Pulmonary artery endothelial cell (primary cell): Measurements from ENCODE around the gene RAVER2. TPM values are rescaled to one million over a fixed set of nuclear protein-coding genes. Genes with fewer than 3 reads are reported as not detected.
"Not testable (repeated sequence)": the region's sequence is repeated elsewhere in the genome, so short reads cannot be mapped to it uniquely, and the experiment has no call there.

ENCODE experiments used
- DNase-seq: peaks from one replicate; pipeline ENCODE4 v3.0.0-alpha.2; 2011; ENCODE audit warnings: low read depth, low spot score
- total RNA-seq: library from RNA; depleted of rRNA; stranded (reverse); fragments of >200 nt; gene quantifications from 2 replicates; pipeline ENCODE4 v1.2.3, GENCODE V29; 2014

RAVER2 gene
- total RNA-seq, 1 donor from 2014 or later = 9.9 TPM

DNA sequence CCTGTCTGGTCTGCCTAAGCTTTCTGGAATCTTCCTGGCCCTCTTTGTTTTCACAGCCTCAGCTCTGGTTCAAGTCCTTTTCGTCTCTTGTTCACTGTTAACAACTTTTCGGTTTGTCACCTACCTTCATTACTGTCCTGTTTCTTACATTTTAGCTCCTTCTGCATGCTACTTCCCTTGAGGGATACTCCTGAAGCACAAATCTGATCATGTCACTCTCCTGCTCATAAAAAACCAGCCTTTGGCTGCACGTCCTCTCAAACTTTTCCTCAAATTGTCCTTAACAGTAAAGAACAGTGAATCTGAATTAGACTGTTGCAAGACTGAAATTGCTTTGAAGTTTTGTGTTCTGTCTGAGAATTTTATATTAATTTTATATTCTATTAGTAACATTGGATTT lies 3.3 kb downstream of the RAVER2 start:
- DNase-seq = no peak

DNA sequence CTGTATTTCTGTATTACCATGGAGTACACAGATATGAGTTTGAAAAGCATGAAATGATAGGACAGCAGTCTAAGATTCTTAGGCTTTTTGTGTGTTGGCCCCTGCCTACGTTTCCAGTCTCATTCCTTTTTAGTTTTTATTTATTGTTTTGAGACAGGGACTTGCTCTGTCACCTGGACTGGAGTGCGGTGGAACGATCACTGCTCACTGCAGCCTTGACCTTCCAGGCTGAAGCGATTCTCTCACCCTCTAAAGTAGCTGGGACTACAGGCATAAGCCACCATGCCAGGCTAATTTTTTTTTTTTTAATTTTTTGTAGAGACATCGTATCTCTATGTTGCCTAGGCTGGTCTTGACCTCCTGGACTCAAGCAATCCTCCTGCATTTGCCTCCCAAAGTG lies 3.8 kb downstream of the RAVER2 start:
- DNase-seq = no peak

DNA sequence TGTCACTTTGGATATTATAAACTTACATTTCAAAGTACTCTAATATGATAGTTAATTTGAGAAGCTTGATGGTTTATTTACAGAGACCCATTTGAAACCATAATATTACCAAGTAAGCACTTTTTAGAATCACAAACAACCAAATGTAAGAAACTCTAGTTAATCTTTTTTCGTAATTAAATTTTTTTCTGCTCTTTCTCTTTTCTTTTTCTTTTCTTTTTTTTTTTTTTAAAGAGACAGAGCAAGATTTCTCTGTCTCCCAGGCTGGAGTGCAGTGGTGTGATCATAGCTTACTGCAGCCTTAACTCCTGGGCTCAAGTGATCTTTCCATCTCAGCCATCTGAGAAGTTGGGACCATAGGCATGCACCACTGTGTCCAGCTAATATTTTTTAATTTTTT lies 5.2 kb downstream of the RAVER2 start:
- DNase-seq = no peak

DNA sequence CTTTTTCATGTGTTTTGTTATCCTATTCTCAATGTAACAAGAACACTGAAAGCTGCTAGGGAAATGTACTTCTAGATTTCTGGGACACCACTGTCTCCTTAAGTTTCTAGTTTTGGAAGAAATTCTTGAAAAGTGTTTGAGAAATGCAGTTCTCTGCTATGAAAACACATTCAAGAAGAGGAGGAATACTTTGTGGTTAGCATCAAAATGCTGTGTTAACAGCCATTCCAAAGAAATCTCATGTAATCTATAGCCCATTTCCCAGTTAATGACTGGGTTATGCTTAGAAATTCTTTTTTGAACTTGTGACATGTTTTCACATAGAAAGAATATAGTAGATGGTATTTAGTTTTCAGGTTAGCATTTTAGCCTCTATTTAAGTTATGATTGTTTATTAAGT lies 6.0 kb downstream of the RAVER2 start:
- no peak for DNase-seq

DNA sequence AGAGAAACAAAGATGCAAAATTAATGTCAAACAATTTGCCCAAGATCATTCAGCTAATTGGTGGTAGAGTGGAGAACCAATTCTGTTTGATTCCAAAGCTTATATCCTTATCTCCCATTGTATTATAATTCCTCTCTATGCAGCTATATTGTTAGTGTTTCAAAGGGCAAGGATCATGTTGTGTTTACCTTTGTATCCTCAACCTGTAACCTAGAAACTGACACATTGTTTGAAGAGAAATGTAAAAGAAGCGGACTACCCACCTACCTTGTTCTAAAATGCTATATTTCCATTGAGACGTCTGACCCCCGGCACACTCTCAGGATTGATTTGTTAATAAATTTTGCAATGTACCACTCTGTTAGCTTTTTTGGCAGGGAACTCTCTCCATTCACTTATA lies 9.3 kb downstream of the RAVER2 start:
- no peak for DNase-seq

DNA sequence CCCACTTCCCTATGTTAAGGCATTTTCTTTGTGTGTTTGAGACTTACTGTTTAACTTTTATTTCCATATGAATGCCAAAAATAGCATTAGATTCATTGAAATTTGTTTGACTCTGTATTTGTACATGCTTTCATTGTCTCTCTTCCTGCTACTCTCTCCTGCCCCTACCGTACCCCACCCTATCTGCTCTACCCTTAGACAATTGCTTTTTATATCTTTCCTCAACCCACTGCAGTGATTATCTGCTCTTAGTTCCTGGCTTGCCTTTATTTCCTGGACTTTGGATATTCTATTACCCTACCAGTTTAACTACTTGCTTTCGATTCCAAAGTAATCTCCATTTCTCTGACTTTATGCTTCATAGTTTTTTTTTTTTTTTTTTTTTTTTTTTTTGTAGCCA lies 10.5 kb downstream of the RAVER2 start:
- DNase-seq = no peak

DNA sequence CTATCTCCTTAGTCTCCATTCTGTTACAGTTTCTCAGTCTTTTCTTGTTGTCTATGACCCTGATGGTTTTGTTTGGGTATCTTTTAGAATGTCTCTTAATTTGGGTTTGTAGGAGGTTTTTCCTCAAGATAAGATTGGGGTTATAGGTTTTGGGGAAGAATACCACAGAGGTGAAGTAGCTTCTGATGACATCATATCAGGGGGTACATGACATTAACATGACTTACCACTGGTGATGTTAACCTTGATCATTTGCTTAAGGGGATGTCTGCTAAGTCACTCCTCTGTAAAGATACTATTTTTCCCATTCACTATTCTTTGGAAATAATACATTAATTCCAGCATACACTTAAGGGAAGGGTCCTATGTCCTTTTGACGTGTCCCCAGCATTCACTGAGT lies 11.9 kb downstream of the RAVER2 start:
- DNase-seq = no peak

DNA sequence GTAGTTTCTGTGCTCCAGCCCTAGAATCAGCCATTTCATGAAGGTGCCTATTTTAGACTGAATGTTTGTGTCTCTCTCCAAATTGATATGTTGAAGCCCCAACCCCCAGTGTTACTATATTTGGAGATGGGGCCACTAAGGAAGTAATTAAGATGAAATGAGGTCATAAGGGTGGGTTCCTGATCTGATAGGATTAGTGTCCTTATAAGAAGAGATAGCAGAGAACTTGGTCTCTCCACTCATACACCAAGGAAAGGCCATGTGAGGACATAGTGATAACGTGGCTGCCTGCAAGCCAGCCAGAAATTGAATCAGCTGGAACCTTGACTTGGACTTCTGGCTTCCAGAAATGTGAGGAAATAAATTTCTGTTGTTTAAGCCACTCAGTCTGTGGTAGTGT lies 12.3 kb downstream of the RAVER2 start:
- DNase-seq = no peak

DNA sequence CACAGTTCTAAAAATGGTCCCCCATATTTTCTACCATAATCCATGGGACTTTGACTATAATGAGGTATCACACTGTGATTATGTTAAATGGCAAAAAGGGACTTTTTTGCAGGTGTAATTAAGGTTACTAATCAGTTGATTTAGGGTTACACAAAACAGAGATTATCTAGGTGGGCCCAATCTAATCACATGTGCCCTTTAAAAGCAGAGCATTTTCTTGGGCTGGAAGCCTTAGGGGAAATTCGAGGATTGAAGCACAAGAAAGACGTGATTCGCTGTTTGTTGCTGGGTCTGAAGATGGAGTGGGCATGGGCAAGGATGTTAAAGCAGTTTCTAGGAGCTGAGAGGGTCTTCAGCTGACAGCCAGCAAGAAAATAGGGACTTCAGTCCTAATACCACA lies 13.4 kb downstream of the RAVER2 start:
- DNase-seq = no peak

DNA sequence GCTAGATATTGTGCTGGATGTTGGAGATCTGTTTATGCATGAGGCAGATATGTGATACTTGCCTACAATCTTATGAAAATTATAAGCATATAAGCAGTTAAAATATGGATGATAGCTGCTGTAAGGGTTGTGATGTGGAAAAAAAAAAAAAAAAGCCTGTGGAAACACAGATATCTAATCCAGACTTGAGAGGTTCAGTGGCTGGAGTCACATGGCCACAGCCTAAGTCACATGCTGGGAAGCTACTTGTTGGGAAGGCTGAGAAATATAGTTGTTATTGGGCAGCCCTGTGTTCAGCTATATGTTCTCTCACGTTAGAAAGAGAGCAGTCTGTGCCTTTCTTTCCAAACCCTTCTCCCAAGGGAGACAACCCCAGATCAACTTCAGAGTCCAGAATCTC lies 15.1 kb downstream of the RAVER2 start:
- no peak for DNase-seq

DNA sequence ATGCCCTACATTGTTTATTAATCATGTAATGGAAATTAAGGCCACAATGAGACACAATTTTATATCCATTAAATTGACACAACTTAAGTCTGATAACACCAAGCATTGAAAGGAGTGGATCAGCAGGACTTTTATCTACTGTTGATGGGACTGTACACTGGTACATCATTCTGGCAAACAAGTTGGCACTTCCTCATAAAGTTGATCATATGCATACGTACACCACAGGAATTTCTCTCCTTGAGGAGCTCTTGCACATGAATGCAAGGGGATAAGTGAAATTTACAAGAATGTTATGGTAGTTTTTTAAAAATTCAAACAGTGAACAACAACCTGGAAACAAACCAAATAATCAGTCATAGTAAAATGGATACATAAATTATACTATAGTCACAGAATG lies 20.1 kb downstream of the RAVER2 start:
- DNase-seq = no peak

DNA sequence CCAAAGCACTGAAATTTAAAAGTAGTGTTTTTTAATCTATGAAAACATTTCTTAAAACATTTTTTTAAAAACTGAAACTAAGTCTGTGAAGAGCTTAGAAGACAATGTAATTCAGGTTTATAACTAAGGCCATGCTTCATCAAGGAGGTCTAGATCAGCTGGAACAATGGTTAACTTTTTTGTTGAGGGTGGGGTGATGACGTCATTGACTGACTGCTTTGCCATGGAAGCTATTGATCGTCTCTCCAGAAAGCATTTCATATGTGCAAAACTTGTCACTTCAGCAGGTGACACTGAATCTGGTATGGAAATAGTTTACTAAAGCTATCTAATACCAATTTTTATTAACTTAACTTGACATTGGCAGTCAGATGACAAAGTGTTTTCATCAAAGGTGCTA lies 21.0 kb downstream of the RAVER2 start:
- no peak for DNase-seq

DNA sequence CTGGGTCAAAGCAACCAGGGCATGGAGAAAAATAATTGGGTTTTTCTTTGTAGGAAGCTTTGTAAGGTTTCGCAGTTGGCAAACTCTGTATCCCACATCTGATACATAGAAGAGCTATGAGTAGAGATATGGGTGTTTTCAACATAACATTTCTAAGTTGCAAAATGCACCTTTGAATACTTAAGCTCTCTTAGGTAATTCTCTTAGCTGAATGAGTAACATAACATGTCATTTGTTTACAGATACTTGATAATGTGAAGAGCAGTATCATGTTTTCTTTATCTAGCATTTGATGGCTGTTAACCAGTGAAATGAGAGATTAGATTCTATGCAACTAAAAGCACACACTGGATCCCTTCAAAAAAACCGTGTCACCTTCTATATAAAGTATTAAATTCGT lies 21.6 kb downstream of the RAVER2 start:
- DNase-seq = no peak

DNA sequence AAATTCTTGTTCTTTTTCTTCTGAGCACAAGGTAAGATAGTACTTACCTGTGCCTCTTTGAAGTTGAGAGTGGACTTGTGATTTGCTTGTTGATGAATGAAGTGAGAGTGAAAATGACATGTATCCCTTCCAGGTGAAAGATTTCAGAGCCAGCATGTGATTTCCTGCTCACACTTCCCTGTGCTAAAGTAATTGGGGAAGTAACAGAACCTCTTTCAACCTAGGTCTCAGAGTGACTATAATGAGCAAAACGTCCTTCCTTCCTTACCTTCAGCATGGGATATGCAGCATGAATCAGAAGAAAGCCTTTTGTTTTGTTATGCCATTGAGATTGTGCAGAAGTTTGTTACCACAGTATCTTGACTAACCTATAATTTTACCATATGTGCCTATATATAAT lies 24.6 kb downstream of the RAVER2 start:
- DNase-seq = no peak

DNA sequence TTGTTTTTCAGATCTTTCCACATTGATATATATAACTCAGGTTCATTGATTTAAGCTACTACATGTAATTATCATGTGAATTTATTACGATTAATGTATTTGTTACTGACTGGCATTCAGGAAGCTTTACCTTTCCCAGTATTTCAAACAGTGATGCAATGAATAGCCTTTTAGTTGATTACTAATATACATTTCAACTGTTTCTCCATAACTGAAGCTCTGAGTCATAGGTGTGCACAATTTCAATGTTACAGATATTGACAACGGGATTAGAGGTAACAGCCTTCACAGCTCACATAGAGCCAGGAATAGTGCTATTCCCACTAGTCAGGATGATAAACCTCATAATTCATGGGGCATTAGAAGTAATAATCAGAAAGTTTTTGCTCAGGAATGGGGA lies 25.1 kb downstream of the RAVER2 start:
- DNase-seq = no peak

DNA sequence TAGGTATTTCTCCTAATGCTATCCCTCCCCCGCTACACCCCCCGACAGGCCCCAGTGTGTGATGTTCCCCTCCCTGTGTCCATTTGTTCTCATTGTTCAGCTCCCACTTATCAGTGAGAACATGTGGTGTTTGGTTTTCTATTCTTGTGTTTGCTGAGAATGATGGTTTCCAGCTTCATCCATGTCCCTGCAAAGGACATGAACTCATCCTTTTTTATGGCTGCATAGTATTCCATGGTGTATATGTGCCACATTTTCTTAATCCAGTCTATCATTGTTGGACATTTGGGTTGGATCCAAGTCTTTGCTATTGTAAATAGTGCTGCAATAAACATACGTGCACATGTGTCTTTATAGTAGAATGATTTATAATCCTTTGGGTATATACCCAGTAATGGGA lies 28.4 kb downstream of the RAVER2 start:
- not testable (repeated sequence) for DNase-seq

DNA sequence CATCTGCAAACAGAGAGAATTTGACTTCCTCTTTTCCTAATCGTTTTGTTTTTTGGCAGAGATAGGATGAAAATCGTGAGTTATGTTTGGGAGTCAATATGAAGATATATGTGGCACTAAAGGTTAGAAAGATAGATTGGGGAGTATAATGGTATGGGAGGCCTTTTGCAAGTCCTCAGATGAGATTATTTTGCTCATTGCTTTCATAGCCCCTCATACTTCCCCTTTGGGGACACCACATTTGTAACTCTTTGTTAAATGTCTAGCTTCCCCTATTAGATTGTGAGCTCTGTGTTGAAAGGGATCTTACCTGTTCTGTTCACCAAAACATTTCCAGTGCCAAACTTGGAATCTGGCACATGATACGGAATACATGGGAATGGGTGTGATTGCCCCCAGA lies 30.2 kb downstream of the RAVER2 start:
- no peak for DNase-seq

DNA sequence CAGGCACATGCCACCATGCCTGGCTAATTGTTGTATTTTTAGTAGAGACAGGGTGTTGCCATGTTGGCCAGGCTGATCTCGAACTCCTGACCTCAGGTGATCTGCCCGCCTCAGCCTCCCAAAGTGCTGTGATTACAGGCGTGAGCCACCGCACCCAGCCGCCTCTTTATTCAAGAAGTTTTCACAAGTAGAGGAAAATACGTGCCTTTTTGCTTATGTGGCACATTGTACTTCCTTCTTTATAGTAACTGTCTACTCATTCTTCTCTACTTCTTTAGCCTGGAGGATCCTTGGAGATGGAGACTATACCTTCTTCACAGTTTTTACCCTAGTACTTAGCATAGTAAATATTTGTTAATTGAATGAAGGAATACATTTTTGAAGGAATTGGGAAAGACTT lies 37.2 kb downstream of the RAVER2 start:
- not testable (repeated sequence) for DNase-seq

DNA sequence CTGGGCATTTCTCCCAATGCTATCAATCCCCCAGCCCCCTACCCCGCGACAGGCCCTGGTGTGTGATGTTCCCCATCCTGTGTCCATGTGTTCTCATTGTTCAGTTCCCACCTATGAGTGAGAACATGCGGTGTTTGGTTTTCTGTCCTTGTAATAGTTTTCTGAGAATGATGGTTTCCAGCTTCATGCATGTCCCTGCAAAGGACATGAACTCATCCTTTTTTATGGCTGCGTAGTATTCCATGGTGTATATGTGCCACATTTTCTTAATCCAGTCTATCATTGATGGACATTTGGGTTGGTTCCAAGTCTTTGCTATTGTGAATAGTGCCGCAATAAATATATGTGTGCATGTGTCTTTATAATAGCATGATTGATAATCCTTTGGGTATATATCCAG lies 38.0 kb downstream of the RAVER2 start:
- not testable (repeated sequence) for DNase-seq

DNA sequence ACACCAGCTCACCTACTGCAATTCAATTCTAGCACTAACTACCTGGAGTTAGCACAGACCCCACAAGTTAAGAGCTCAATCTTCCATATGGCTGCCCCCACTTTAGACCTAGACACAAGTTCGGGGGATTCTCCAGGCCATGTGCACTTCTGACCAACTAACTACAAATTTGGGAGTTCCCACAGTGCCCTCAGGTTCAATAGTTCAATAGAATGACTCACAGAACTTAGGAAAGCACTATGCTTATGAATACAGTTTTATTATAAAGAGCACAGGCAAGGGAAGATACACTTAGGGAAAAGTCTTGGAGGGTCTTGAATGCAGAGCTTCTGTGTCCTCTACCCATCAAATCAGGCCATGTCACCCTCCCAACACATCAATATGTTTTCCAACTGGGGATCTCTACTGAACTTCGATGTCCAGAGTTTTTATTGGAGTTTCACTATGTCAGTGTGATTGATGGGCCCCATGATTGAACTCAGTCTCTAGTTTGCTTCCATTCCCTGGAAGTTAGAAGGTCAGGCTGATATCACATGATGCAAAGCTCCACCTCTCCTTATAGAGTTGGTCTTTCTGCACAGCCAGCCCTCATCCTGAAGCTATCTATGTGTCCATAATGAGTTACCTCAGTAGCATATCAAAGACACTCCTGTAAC lies 46.1 kb downstream of the RAVER2 start:
- DNase-seq = no peak

DNA sequence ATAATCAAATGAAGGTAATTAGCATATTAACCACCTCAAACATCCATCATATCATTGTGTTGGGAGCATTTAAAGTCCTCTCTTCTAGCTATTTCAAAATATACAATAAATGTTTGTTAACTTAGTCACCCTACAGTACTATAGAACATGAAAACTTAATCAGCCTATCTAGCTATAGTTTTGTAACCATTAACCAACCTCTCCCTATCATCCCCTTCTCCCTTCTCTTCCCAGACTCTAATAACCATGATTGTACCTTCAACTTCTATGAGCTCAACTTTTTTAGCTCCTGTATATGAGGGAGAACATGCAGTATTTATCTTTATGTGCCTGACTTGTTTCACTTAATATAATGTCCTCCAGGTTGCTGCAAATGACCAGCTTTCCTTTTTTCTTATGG lies 54.0 kb downstream of the RAVER2 start:
- DNase-seq = no peak

DNA sequence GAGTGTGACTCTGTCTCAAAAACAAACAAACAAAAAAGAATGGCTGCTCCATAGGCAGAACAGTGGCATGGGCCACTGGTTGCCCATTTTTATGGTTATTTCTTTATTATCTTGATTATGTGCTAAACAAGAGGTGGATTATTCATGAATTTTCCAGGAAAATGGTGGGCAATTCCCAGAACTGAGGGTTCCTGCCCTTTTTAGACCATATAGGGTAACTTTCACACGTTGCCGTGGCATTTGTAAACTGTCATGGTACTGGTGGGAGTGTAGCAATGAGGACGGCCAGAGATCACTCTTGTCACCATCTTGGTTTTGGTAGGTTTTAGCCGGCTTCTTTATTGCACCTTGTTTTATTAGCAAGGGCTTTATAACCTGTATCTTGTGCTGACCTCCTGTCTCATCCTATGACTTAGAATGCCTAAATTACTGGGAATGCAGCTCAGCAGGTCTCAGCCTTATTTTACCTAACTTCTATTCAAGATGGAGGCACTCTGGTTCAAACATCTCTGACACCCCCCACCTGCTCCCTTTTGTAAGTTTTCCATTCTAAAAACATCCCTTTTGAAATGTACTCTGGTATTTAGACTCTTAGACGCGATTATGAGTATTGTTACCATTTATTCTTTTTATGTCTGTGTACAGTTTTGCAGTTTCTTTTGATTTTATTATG lies 57.1 kb downstream of the RAVER2 start:
- DNase-seq = no peak

DNA sequence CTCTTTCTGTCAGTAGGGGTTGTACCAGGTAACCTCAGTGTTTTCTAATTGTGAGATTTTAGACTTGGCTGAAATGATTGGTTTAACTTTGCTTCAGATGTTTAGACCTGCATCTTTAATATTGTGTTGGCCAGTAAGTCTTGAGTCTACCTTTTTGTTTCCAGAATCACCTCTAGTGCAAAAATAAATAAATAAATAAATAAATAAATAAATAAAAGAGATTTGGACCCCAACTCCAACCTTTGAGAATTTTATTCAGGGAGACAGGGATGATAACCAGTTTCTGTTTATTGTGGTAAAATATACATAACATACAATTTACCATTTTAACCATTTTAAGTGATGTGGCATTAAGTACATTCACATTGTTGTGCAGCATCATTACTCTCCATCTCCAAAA lies 64.4 kb downstream of the RAVER2 start:
- no peak for DNase-seq

DNA sequence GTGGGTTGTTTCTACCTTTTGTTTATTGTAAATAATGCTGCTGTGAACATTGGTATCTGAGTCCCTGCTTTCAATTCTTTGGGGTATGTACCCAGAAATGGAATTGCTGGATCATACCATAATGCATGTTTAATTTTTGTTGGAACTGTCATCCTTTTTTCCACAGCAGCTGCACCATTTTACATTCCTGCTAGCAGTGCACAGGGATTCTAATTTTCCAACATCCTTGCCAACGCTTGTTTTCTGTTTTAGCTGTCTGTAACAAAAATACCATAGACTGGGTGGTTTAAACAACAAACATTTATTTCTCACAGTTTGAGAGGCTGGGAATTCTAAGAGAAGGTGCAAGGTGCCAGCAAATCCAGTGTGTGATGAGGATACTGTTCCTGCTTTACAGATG lies 65.1 kb downstream of the RAVER2 start:
- no peak for DNase-seq
